OCI-LY1 (cell line): ENCODE results near the gene MARK3.

Experiments
- H2AFZ ChIP-seq: fragments of 200-600 bp; sonication (generic), shearing (Covaris generic); 2 replicates; pipeline ENCODE4 v1.6.0; 2014; ENCODE audit warnings: antibody characterized with exemption, mild to moderate bottlenecking, low read length
- H3F3A ChIP-seq: fragments of 200-600 bp; sonication (generic), shearing (Covaris generic); 2 replicates; pipeline ENCODE4 v1.6.0; 2014; ENCODE audit warnings: mild to moderate bottlenecking, antibody characterized with exemption, low read length, moderate library complexity; ENCODE audit not compliant: insufficient read depth
- H3K27ac ChIP-seq: fragments of 200-600 bp; sonication (generic); 2 replicates; pipeline ENCODE4 v1.5.1; 2014; ENCODE audit warnings: low read length, mixed run types, mild to moderate bottlenecking, low read depth; ENCODE audit not compliant: poor library complexity, severe bottlenecking
- H3K27me3 ChIP-seq: fragments of 200-600 bp; sonication (generic); 2 replicates; pipeline ENCODE4 v1.6.0; 2014; ENCODE audit warnings: antibody characterized with exemption, mild to moderate bottlenecking, low read length, moderate library complexity; ENCODE audit not compliant: insufficient read depth
- H3K36me3 ChIP-seq: fragments of 200-600 bp; sonication (generic); 2 replicates; pipeline ENCODE4 v1.6.1; 2014; ENCODE audit warnings: mild to moderate bottlenecking, antibody characterized with exemption, low read length, moderate library complexity, mixed read lengths; ENCODE audit not compliant: insufficient read depth
- H3K4me1 ChIP-seq: fragments of 200-600 bp; sonication (generic); 2 replicates; pipeline ENCODE4 v1.5.1; 2014; ENCODE audit warnings: mild to moderate bottlenecking, low read length, moderate library complexity; ENCODE audit not compliant: insufficient read depth, severe bottlenecking
- H3K4me2 ChIP-seq: fragments of 200-600 bp; sonication (generic), shearing (Covaris generic); 2 replicates; pipeline ENCODE4 v1.6.1; 2014; ENCODE audit warnings: low read length
- H3K4me3 ChIP-seq: fragments of 200-600 bp; sonication (generic); 2 replicates; pipeline ENCODE4 v1.5.1; 2014; ENCODE audit warnings: low read length, low read depth, mild to moderate bottlenecking, mixed read lengths; ENCODE audit not compliant: poor library complexity, severe bottlenecking
- H3K79me2 ChIP-seq: fragments of 200-600 bp; shearing (Covaris generic); 2 replicates; pipeline ENCODE4 v1.6.1; 2016; ENCODE audit warnings: mixed run types, low read length, mixed read lengths; ENCODE audit not compliant: insufficient read depth
- H3K9ac ChIP-seq: fragments of 200-600 bp; sonication (generic), shearing (Covaris generic); 2 replicates; pipeline ENCODE4 v1.6.1; 2014; ENCODE audit warnings: mild to moderate bottlenecking, low read length, mixed read lengths
- H3K9me2 ChIP-seq: fragments of 200-600 bp; sonication (generic), shearing (Covaris generic); 2 replicates; pipeline ENCODE4 v1.6.1; 2014; ENCODE audit warnings: low read depth, mild to moderate bottlenecking, low read length, mixed read lengths
- H3K9me3 ChIP-seq: fragments of 200-600 bp; shearing (Covaris generic); 2 replicates; pipeline ENCODE4 v1.6.1; 2014; ENCODE audit warnings: low read length, mixed read lengths
- H4K20me1 ChIP-seq: fragments of 200-600 bp; sonication (generic), shearing (Covaris generic); 2 replicates; pipeline ENCODE4 v1.6.0; 2016; ENCODE audit warnings: mild to moderate bottlenecking, low read length; ENCODE audit not compliant: insufficient read depth
- CTCF ChIP-seq: fragments of 200-600 bp; sonication (generic), shearing (Covaris generic); IDR thresholded peaks from 2 replicates; pipeline ENCODE4 v1.5.1; 2017; ENCODE audit warnings: mild to moderate bottlenecking, antibody characterized with exemption, low read length, moderate library complexity, mixed read lengths
- EZH2 ChIP-seq: fragments of 200-600 bp; sonication (generic), shearing (Covaris generic); IDR thresholded peaks from 2 replicates; pipeline ENCODE4 v1.8.0; 2017; ENCODE audit warnings: borderline replicate concordance, mixed run types, mild to moderate bottlenecking, antibody characterized with exemption, low read length, moderate library complexity, mixed read lengths

The MARK3 gene

GRCh38 chr14:103551338-103551762 lies 166.1 kb downstream of the MARK3 start:
- no peak overlapping the region for H3K4me3 ChIP-seq
- H3K9ac ChIP-seq, result no peak overlapping the region
- no peaks in the 10 kb centered on the region for H4K20me1 ChIP-seq
- H3F3A ChIP-seq, result no peaks in the 10 kb centered on the region
- no peaks in the 10 kb centered on the region for H3K36me3 ChIP-seq
- H3K4me2 ChIP-seq, result no peak overlapping the region
- no peaks in the 10 kb centered on the region for H3K27me3 ChIP-seq
- H3K9me3 ChIP-seq, result no peaks in the 10 kb centered on the region
- H3K9me2 ChIP-seq, result no peaks in the 10 kb centered on the region
- TF ChIP-seq EZH2 (no peak), CTCF (no peak)
- H2AFZ ChIP-seq, result no peak overlapping the region
- H3K4me1 ChIP-seq, result no peaks in the 10 kb centered on the region
- H3K27ac ChIP-seq, result no peak overlapping the region
- H3K79me2 ChIP-seq, result no peaks in the 10 kb centered on the region

GRCh38 chr14:103552011-103552845 lies 167.0 kb downstream of the MARK3 start:
- Histone ChIP-seq H3K4me2 (no peak overlapping the region), H3F3A (no peaks in the 10 kb centered on the region), H3K9ac (no peak overlapping the region), H3K36me3 (peaks cover 4% of the 10 kb centered on the region; the same call in 1 of the 2 replicates), H3K27ac (no peak overlapping the region), H4K20me1 (no peaks in the 10 kb centered on the region), H2AFZ (no peak overlapping the region), H3K9me3 (no peaks in the 10 kb centered on the region), H3K4me3 (no peak overlapping the region), H3K9me2 (no peaks in the 10 kb centered on the region), H3K79me2 (peaks cover 6% of the 10 kb centered on the region; the same call in 1 of the 2 replicates), H3K4me1 (no peaks in the 10 kb centered on the region), H3K27me3 (no peaks in the 10 kb centered on the region)
- no peak for TF ChIP-seq CTCF
- TF ChIP-seq EZH2, result no peak

DNA sequence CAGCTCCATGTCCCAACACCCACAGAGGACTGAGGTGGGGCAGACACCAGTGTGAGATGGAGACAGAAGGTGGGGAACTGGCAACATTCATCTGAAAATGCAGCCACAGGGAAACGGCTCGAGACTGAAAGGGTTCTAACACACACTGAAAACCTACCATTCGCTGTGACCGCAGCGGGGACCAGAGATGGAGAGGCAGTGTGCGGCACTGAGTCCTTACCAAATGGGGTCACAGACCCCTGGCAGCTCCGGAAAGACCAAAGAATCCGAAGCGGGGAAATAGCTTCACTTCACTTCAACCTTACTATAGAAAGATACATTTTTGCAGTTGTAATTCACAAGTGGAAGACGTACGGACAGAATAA lies 167.6 kb downstream of the MARK3 start:
- H3K4me2 ChIP-seq, result no peak overlapping the region
- no peak overlapping the region for H3K27ac ChIP-seq
- H3K4me3 ChIP-seq, result no peak overlapping the region
- H3K79me2 ChIP-seq, result peaks cover 10% of the 10 kb centered on the region; the same call in 1 of the 2 replicates
- H3K36me3 ChIP-seq, result peaks cover 10% of the 10 kb centered on the region; the same call in 1 of the 2 replicates
- no peaks in the 10 kb centered on the region for H3F3A ChIP-seq
- no peaks in the 10 kb centered on the region for H3K9me2 ChIP-seq
- no peak overlapping the region for H2AFZ ChIP-seq
- no peaks in the 10 kb centered on the region for H3K9me3 ChIP-seq
- no peaks in the 10 kb centered on the region for H3K4me1 ChIP-seq
- H4K20me1 ChIP-seq, result no peaks in the 10 kb centered on the region
- TF ChIP-seq EZH2 (no peak), CTCF (no peak)
- no peak overlapping the region for H3K9ac ChIP-seq
- no peaks in the 10 kb centered on the region for H3K27me3 ChIP-seq
